ENCODE data around the gene ZSWIM5.
"Not testable (repeated sequence)": the region's sequence is repeated elsewhere in the genome, so short reads cannot be mapped to it uniquely, and the experiment has no call there.

Gene ZSWIM5

DNA sequence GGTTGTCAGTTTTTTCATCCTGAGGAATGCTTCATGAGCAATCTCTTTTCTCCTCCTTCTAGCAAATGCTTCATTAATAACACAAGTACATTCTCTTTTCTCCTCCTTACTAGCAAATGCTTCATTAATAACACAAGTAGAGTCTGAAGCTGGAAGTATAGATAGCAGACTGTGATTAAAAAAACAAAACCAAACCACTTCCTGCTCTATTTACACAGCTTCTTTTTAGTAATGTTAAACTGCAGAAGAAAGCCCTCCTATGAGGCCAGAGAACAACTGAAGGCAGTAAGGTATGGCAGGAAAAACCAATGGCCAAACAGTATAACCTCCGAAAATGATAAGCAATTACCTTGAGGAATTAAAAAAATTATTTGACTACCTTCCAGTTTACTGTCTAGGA, 90.1 kb downstream of the ZSWIM5 start:
- no peaks in the 10 kb centered on the region for H3F3A ChIP-seq (ENCODE audit: insufficient read depth, low read length)
- no peaks in the 10 kb centered on the region for H3K79me2 ChIP-seq (ENCODE audit: low read length)
- H3K9me2 ChIP-seq (replicated peaks; ENCODE audit: insufficient read depth, low read length), result no peaks in the 10 kb centered on the region
- no peaks in the 10 kb centered on the region for H3K4me1 ChIP-seq (ENCODE audit: low read length)
- no peak overlapping the region for H2AFZ ChIP-seq (ENCODE audit: low read length)
- no peak for DNase-seq
- H3K27ac ChIP-seq (ENCODE audit: low read length), result no peak overlapping the region
- no peaks in the 10 kb centered on the region for H3K36me3 ChIP-seq (replicated peaks; ENCODE audit: insufficient read depth, low read length)
- H3K27me3 ChIP-seq (replicated peaks; ENCODE audit: insufficient read depth, low read length), result no peaks in the 10 kb centered on the region
- H3K4me2 ChIP-seq (ENCODE audit: low read depth, low read length), result no peak overlapping the region
- H4K20me1 ChIP-seq (ENCODE audit: insufficient read depth, low read length), result no peaks in the 10 kb centered on the region
- no peak overlapping the region for H3K9ac ChIP-seq (ENCODE audit: low read length)
- H3K4me3 ChIP-seq (ENCODE audit: low read length), result no peak overlapping the region
- no peaks in the 10 kb centered on the region for H3K9me3 ChIP-seq (replicated peaks; ENCODE audit: insufficient read depth, low read length)
- TF ChIP-seq, protein P1, sequence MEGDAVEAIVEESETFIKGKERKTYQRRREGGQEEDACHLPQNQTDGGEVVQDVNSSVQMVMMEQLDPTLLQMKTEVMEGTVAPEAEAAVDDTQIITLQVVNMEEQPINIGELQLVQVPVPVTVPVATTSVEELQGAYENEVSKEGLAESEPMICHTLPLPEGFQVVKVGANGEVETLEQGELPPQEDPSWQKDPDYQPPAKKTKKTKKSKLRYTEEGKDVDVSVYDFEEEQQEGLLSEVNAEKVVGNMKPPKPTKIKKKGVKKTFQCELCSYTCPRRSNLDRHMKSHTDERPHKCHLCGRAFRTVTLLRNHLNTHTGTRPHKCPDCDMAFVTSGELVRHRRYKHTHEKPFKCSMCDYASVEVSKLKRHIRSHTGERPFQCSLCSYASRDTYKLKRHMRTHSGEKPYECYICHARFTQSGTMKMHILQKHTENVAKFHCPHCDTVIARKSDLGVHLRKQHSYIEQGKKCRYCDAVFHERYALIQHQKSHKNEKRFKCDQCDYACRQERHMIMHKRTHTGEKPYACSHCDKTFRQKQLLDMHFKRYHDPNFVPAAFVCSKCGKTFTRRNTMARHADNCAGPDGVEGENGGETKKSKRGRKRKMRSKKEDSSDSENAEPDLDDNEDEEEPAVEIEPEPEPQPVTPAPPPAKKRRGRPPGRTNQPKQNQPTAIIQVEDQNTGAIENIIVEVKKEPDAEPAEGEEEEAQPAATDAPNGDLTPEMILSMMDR (IDR thresholded peaks at IDR 0.05; ENCODE audit: low read length), result no peak
- TF ChIP-seq EZH2phosphoT487 (IDR thresholded peaks at IDR 0.05; ENCODE audit: low read length) (no peak), EZH2 (optimal IDR thresholded peaks at IDR 0.05; ENCODE audit: low read depth, low read length) (no peak)

DNA sequence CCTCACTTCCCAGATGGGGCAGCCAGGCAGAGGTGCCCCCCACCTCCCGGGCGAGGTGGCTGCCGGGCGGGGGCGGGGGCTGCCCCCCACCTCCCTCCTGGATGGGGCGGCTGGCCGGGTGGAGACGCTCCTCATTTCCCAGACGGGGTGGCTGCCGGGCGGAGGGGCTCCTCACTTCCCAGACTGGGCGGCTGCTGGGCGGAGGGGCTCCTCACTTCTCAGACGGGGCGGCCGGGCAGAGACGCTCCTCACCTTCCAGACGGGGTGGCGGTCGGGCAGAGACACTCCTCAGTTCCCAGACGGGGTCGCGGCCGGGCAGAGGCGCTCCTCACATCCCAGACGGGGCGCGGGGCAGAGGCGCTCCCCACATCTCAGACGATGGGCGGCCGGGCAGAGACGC, 91.2 kb downstream of the ZSWIM5 start:
- not testable (repeated sequence) for H3K9ac ChIP-seq (ENCODE audit: low read length); H3K9me2 ChIP-seq (replicated peaks; ENCODE audit: insufficient read depth, low read length)

DNA sequence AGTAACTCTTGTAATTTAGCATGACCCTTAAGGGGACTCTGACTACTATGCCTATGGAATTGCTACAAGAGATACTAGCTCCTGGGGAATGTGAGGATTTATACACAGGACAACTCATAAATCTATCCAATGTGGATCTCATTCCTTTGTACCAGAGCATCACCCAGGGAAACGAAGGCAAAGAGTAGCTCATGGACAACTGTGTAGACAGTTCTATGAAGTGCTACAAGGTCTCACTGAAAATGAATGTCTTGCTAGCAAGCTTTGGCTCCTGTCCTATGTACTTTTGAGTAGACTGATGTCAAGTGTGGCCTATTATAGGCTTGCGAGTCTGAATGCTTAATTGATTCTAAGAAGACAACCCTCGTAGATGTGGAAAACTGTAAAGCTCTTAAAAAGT, 93.7 kb downstream of the ZSWIM5 start:
- no peaks in the 10 kb centered on the region for H3K36me3 ChIP-seq (replicated peaks; ENCODE audit: insufficient read depth, low read length)
- H3K27ac ChIP-seq (ENCODE audit: low read length), result no peak overlapping the region
- no peaks in the 10 kb centered on the region for H3K9me2 ChIP-seq (replicated peaks; ENCODE audit: insufficient read depth, low read length)
- H4K20me1 ChIP-seq (ENCODE audit: insufficient read depth, low read length), result no peaks in the 10 kb centered on the region
- no peaks in the 10 kb centered on the region for H3K79me2 ChIP-seq (ENCODE audit: low read length)
- no peak overlapping the region for H3K4me2 ChIP-seq (ENCODE audit: low read depth, low read length)
- no peak for DNase-seq
- no peak overlapping the region for H3K4me3 ChIP-seq (ENCODE audit: low read length)
- no peak for TF ChIP-seq EZH2phosphoT487 (IDR thresholded peaks at IDR 0.05; ENCODE audit: low read length)
- TF ChIP-seq EZH2 (optimal IDR thresholded peaks at IDR 0.05; ENCODE audit: low read depth, low read length), result no peak
- TF ChIP-seq, protein P1 (IDR thresholded peaks at IDR 0.05; ENCODE audit: low read length), result no peak
- no peaks in the 10 kb centered on the region for H3F3A ChIP-seq (ENCODE audit: insufficient read depth, low read length)
- H3K9me3 ChIP-seq (replicated peaks; ENCODE audit: insufficient read depth, low read length), result no peaks in the 10 kb centered on the region
- no peaks in the 10 kb centered on the region for H3K4me1 ChIP-seq (ENCODE audit: low read length)
- H3K9ac ChIP-seq (ENCODE audit: low read length), result no peak overlapping the region
- H3K27me3 ChIP-seq (replicated peaks; ENCODE audit: insufficient read depth, low read length), result no peaks in the 10 kb centered on the region
- no peak overlapping the region for H2AFZ ChIP-seq (ENCODE audit: low read length)

More for the DNA sequence above, 91.2 kb downstream of the ZSWIM5 start:
- H3K79me2 ChIP-seq (ENCODE audit: low read length); H3F3A ChIP-seq (ENCODE audit: insufficient read depth, low read length); H3K27me3 ChIP-seq (replicated peaks; ENCODE audit: insufficient read depth, low read length); H3K36me3 ChIP-seq (replicated peaks; ENCODE audit: insufficient read depth, low read length); H3K4me3 ChIP-seq (ENCODE audit: low read length); H3K9me3 ChIP-seq (replicated peaks; ENCODE audit: insufficient read depth, low read length); H2AFZ ChIP-seq (ENCODE audit: low read length); H3K27ac ChIP-seq (ENCODE audit: low read length); DNase-seq; H3K4me1 ChIP-seq (ENCODE audit: low read length); H4K20me1 ChIP-seq (ENCODE audit: insufficient read depth, low read length); H3K4me2 ChIP-seq (ENCODE audit: low read depth, low read length): not testable (repeated sequence)

DNA sequence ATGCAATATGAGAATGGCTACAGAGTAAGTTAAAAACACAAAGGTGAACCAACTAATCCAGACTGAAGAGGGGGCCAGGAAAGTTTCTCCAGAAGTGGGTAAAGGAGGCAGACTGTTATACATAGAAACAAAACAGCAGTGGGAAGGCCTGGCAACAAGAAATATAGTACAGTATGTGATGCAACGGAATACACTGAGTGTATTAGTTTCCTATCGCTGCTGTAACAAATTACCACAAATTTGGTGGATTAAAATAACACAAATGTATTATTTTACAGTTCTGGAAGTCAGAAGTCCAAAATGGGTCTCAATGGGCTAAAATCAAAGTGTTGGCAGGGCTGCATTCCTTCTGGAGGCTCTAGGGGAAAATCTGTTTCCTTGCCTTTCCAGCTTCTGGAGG, 95.2 kb downstream of the ZSWIM5 start:
- Histone ChIP-seq H3K4me3 (ENCODE audit: low read length) (no peak overlapping the region), H3K4me1 (ENCODE audit: low read length) (no peaks in the 10 kb centered on the region)
- no peak for DNase-seq

More for the DNA sequence above, 95.2 kb downstream of the ZSWIM5 start:
- TF ChIP-seq EZH2phosphoT487 (IDR thresholded peaks at IDR 0.05; ENCODE audit: low read length) (no peak), EZH2 (optimal IDR thresholded peaks at IDR 0.05; ENCODE audit: low read depth, low read length) (no peak)
- TF ChIP-seq, protein P1 (IDR thresholded peaks at IDR 0.05; ENCODE audit: low read length), result no peak
- no peaks in the 10 kb centered on the region for H3K9me2 ChIP-seq (replicated peaks; ENCODE audit: insufficient read depth, low read length)
- no peaks in the 10 kb centered on the region for H3K36me3 ChIP-seq (replicated peaks; ENCODE audit: insufficient read depth, low read length)
- H2AFZ ChIP-seq (ENCODE audit: low read length), result no peak overlapping the region
- H3K27me3 ChIP-seq (replicated peaks; ENCODE audit: insufficient read depth, low read length), result no peaks in the 10 kb centered on the region
- no peaks in the 10 kb centered on the region for H3F3A ChIP-seq (ENCODE audit: insufficient read depth, low read length)
- H4K20me1 ChIP-seq (ENCODE audit: insufficient read depth, low read length), result no peaks in the 10 kb centered on the region
- H3K4me2 ChIP-seq (ENCODE audit: low read depth, low read length), result no peak overlapping the region
- H3K27ac ChIP-seq (ENCODE audit: low read length), result no peak overlapping the region
- no peaks in the 10 kb centered on the region for H3K9me3 ChIP-seq (replicated peaks; ENCODE audit: insufficient read depth, low read length)
- H3K9ac ChIP-seq (ENCODE audit: low read length), result no peak overlapping the region
- no peaks in the 10 kb centered on the region for H3K79me2 ChIP-seq (ENCODE audit: low read length)
